SK-N-SH (cell line): ENCODE measurements around the gene ENPEP. TPM values are rescaled to one million over a fixed set of nuclear protein-coding genes. Genes with fewer than 3 reads are reported as not detected.

Experiments used
- CTCF ChIA-PET: fragments of 300-600, 350-600 bp; formaldehyde crosslinking; extraction: SDS; loops from one replicate; lab custom pipeline; 2021; lab: Yijun Ruan, JAX
- POLR2A ChIA-PET: fragments of 350-600 bp; sonication (Branson Sonifier 250); formaldehyde crosslinking; extraction: SDS; loops from one replicate; lab custom pipeline; 2020; ENCODE audit warnings: antibody characterized with exemption, inconsistent platforms; lab: Yijun Ruan, JAX
- DNase-seq: peaks from one replicate; pipeline ENCODE4 v3.0.0; 2012
- H2AFZ ChIP-seq: fragments of 200-600 bp; sonication (generic); 2 replicates; pipeline ENCODE4 v1.8.1; 2016; ENCODE audit warnings: antibody characterized with exemption, mild to moderate bottlenecking, low read depth
- H3F3A ChIP-seq: fragments of 200-600 bp; sonication (generic); replicated peaks from 2 replicates; pipeline ENCODE3; 2016; ENCODE audit warnings: antibody characterized with exemption, mild to moderate bottlenecking; ENCODE audit not compliant: insufficient read depth
- H3K27ac ChIP-seq, 2 experiments: fragments of 200-500 bp in 1 of 2; fragments of 200-600 bp in 1 of 2; sonication (Bioruptor generic) in 1 of 2; sonication (generic), shearing (Covaris generic) in 1 of 2; 2 replicates each; pipeline versions ENCODE4 v1.5.1 to v1.6.1; 2014 to 2016; ENCODE audit warnings: low read depth in 2 of 2, inconsistent platforms in 1 of 2, low read length in 1 of 2, mild to moderate bottlenecking in 1 of 2, mixed read lengths in 1 of 2
- H3K27me3 ChIP-seq: fragments of 200-600 bp; sonication (generic), shearing (Covaris generic); 2 replicates; pipeline ENCODE4 v1.6.1; 2016; ENCODE audit warnings: mixed run types; ENCODE audit not compliant: insufficient read depth
- H3K36me3 ChIP-seq, 2 experiments: fragments of 200-500 bp in 1 of 2; fragments of 200-600 bp in 1 of 2; sonication (Bioruptor generic) in 1 of 2; sonication (generic) in 1 of 2; replicated peaks in 1 of 2; 2 replicates each; pipeline versions ENCODE3 to v1.5.1; 2014 to 2016; ENCODE audit warnings: low read length in 1 of 2, mild to moderate bottlenecking in 1 of 2; ENCODE audit not compliant: insufficient read depth in 2 of 2, control insufficient read depth in 1 of 2
- H3K4me1 ChIP-seq, 2 experiments: fragments of 200-500 bp in 1 of 2; fragments of 200-600 bp in 1 of 2; sonication (Bioruptor generic) in 1 of 2; sonication (generic), shearing (Covaris generic) in 1 of 2; 2 replicates each; pipeline versions ENCODE4 v1.5.1 to v1.6.1; 2014 to 2016; ENCODE audit warnings: low read depth in 1 of 2, low read length in 1 of 2, mixed run types in 1 of 2; ENCODE audit not compliant: insufficient read depth in 2 of 2, control insufficient read depth in 1 of 2
- H3K4me2 ChIP-seq: fragments of 200-600 bp; sonication (generic), shearing (Covaris generic); 2 replicates; pipeline ENCODE4 v1.6.1; 2017; ENCODE audit warnings: mixed run types
- H3K4me3 ChIP-seq, 2 experiments: fragments of 200-500 bp in 1 of 2; fragments of 200-600 bp in 1 of 2; sonication (Bioruptor generic) in 1 of 2; sonication (generic), shearing (Covaris generic) in 1 of 2; 2 replicates each; pipeline versions ENCODE4 v1.5.1 to v1.8.1; 2014 to 2016; ENCODE audit warnings: low read depth in 2 of 2, inconsistent platforms in 1 of 2, low read length in 1 of 2, mild to moderate bottlenecking in 1 of 2, mixed read lengths in 1 of 2, moderate library complexity in 1 of 2
- H3K79me2 ChIP-seq: fragments of 200-600 bp; sonication (generic); 2 replicates; pipeline ENCODE4 v1.8.1; 2017; ENCODE audit warnings: mild to moderate bottlenecking; ENCODE audit not compliant: insufficient read depth
- H3K9ac ChIP-seq: fragments of 200-600 bp; sonication (generic); 2 replicates; pipeline ENCODE4 v1.6.1; 2017; ENCODE audit warnings: mixed run types
- H3K9me2 ChIP-seq: fragments of 200-600 bp; sonication (generic); 2 replicates; pipeline ENCODE4 v1.6.1; 2017; ENCODE audit warnings: mixed run types
- H3K9me3 ChIP-seq: fragments of 200-600 bp; sonication (generic); 2 replicates; pipeline ENCODE4 v1.6.1; 2017; ENCODE audit warnings: mixed run types, mild to moderate bottlenecking, moderate library complexity
- H4K20me1 ChIP-seq: fragments of 200-600 bp; sonication (generic); 2 replicates; pipeline ENCODE4 v1.6.1; 2017; ENCODE audit warnings: mild to moderate bottlenecking, mixed run types; ENCODE audit not compliant: insufficient read depth
- CHD2 ChIP-seq: fragments of 150-350 bp; IDR thresholded peaks from 2 replicates; pipeline ENCODE4 v1.6.1; 2018; ENCODE audit warnings: low read length; ENCODE audit not compliant: partially characterized antibody
- EP300 ChIP-seq, 2 experiments: IDR thresholded peaks; 2 replicates each; pipeline versions ENCODE4 v1.4.0 to v1.6.1; 2012; ENCODE audit warnings: borderline replicate concordance in 1 of 2, low read depth in 1 of 2, low read length in 1 of 2
- EZH2phosphoT487 ChIP-seq: fragments of 200-600 bp; sonication (generic); IDR thresholded peaks from 2 replicates; pipeline ENCODE4 v1.6.1; 2017; ENCODE audit warnings: low read depth, mixed run types, mild to moderate bottlenecking, antibody characterized with exemption, moderate library complexity, borderline replicate concordance
- FOSL2 ChIP-seq: IDR thresholded peaks from 2 replicates; pipeline ENCODE4 v1.4.0; 2012; ENCODE audit warnings: low read depth, mild to moderate bottlenecking, moderate library complexity, borderline replicate concordance
- FOXJ3 ChIP-seq: sonication (generic); formaldehyde crosslinking; IDR thresholded peaks from 2 replicates; pipeline ENCODE4 v1.5.1; 2020; ENCODE audit warnings: mild to moderate bottlenecking, missing genetic modification reagents
- GABPA ChIP-seq: IDR thresholded peaks from 2 replicates; pipeline ENCODE4 v1.4.0; 2012; ENCODE audit warnings: low read depth, mild to moderate bottlenecking
- GATA2 ChIP-seq: sonication (generic); formaldehyde crosslinking; IDR thresholded peaks from 2 replicates; pipeline ENCODE4 v1.5.0; 2020; ENCODE audit warnings: mild to moderate bottlenecking, missing genetic modification reagents
- MEF2A ChIP-seq: IDR thresholded peaks from 2 replicates; pipeline ENCODE4 v1.4.0; 2012; ENCODE audit warnings: low read depth, borderline replicate concordance
- MXI1 ChIP-seq: IDR thresholded peaks from 2 replicates; pipeline ENCODE4 v1.6.1; 2012; ENCODE audit warnings: mild to moderate bottlenecking, low read depth, low read length, improper control_type of control experiment
- NFIC ChIP-seq: IDR thresholded peaks from 2 replicates; pipeline ENCODE4 v1.4.0; 2012; ENCODE audit warnings: borderline replicate concordance
- NRF1 ChIP-seq: IDR thresholded peaks from 2 replicates; pipeline ENCODE4 v1.6.1; 2012; ENCODE audit warnings: low read depth, mild to moderate bottlenecking, low read length
- RAD21 ChIP-seq: IDR thresholded peaks from 2 replicates; pipeline ENCODE4 v1.6.1; 2012; ENCODE audit warnings: mild to moderate bottlenecking, low read length
- TAF1 ChIP-seq: IDR thresholded peaks from 2 replicates; pipeline ENCODE4 v1.6.1; 2012; ENCODE audit warnings: low read depth, mild to moderate bottlenecking, low read length, moderate library complexity, borderline replicate concordance
- TEAD4 ChIP-seq: IDR thresholded peaks from 2 replicates; pipeline ENCODE4 v1.4.0; 2012; ENCODE audit warnings: mild to moderate bottlenecking, borderline replicate concordance; ENCODE audit not compliant: insufficient read depth
- WGBS: methylation state at CpG from one replicate; pipeline ENCODE4 v1.1.6; 2017; ENCODE audit warnings: low lambda C conversion rate; 5-methylcytosine and 5-hydroxymethylcytosine counted together
- polyA plus RNA-seq, 3 experiments: library from polyadenylated mRNA; depleted of rRNA; stranded (reverse); fragments of >200 nt; gene quantifications; 2 replicates each; pipeline ENCODE4 v1.2.3, GENCODE V29; 2012
- TF ChIP-seq, protein P1 (sequence below): IDR thresholded peaks from 2 replicates; pipeline ENCODE4 v1.4.0; 2012; ENCODE audit warnings: low read depth, borderline replicate concordance
- TF ChIP-seq, protein P2 (sequence below): fragments of 200-600 bp; sonication (generic); IDR thresholded peaks from 2 replicates; pipeline ENCODE4 v1.6.1; 2017; ENCODE audit warnings: antibody characterized with exemption, mild to moderate bottlenecking, moderate library complexity
- TF ChIP-seq, protein P3 (sequence below): IDR thresholded peaks from 2 replicates; pipeline ENCODE4 v1.4.0; 2012; ENCODE audit warnings: low read depth
- TF ChIP-seq, protein P4 (sequence below): fragments of 150-350 bp; IDR thresholded peaks from 2 replicates; pipeline ENCODE4 v1.6.1; 2017; ENCODE audit warnings: antibody characterized with exemption, low read length, low read depth, borderline replicate concordance

The ENPEP gene
- polyA plus RNA-seq, 1 of the 3 experiments (the other 2 are of a cell fraction) = 0.16 TPM

DNA sequence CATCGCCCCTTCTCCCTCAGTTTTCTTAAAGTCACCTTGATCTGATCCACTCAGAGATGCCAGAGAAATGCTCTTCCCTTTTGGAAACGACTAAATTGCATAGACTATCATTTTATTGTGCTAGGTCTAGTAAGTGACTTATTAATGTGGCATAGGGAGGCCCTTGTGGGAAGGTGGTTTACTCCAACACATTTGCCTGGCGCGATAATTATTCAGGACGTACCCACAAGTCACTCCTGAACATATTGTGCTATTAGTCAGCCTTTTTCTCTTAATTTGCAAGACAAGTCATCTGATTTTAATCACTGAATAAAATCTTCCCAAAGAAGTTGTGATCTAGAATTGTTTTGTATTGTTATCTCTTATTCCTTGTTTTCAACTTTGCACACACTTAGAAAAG, 7.6 kb downstream of the ENPEP start:
- no peaks in the 10 kb centered on the region for H3K9me2 ChIP-seq
- no peaks in the 10 kb centered on the region for H3K36me3 ChIP-seq
- H3K27ac ChIP-seq = no peak overlapping the region; a peak in 1 of 4 replicates
- H3K4me1 ChIP-seq = peaks cover 0 to 13% of the 10 kb centered on the region in 2 experiments; a peak in 1 of 4 replicates
- H3F3A ChIP-seq = peaks cover 10% of the 10 kb centered on the region
- TF ChIP-seq EP300 (IDR thresholded peaks at IDR 0.05; ENCODE audit: borderline replicate concordance in 1 of 2, low read depth in 1 of 2, low read length in 1 of 2) = no peak
- no peak for TF ChIP-seq FOSL2
- TF ChIP-seq, protein P1, sequence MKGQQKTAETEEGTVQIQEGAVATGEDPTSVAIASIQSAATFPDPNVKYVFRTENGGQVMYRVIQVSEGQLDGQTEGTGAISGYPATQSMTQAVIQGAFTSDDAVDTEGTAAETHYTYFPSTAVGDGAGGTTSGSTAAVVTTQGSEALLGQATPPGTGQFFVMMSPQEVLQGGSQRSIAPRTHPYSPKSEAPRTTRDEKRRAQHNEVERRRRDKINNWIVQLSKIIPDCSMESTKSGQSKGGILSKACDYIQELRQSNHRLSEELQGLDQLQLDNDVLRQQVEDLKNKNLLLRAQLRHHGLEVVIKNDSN = no peak
- TF ChIP-seq, protein P2, sequence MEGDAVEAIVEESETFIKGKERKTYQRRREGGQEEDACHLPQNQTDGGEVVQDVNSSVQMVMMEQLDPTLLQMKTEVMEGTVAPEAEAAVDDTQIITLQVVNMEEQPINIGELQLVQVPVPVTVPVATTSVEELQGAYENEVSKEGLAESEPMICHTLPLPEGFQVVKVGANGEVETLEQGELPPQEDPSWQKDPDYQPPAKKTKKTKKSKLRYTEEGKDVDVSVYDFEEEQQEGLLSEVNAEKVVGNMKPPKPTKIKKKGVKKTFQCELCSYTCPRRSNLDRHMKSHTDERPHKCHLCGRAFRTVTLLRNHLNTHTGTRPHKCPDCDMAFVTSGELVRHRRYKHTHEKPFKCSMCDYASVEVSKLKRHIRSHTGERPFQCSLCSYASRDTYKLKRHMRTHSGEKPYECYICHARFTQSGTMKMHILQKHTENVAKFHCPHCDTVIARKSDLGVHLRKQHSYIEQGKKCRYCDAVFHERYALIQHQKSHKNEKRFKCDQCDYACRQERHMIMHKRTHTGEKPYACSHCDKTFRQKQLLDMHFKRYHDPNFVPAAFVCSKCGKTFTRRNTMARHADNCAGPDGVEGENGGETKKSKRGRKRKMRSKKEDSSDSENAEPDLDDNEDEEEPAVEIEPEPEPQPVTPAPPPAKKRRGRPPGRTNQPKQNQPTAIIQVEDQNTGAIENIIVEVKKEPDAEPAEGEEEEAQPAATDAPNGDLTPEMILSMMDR = no peak
- TF ChIP-seq MEF2A = no peak
- no peak for TF ChIP-seq TEAD4
- TF ChIP-seq FOXJ3 (CRISPR knock-in tag) = no peak
- TF ChIP-seq GABPA = no peak
- TF ChIP-seq EZH2phosphoT487 = no peak
- no peak for TF ChIP-seq NFIC
- ChIA-PET CTCF (interaction anchor here (1.1 kb wide), 1 partner anchor 478 kb away, joined by 3 read pairs; no protein-coding TSS in a partner anchor), POLR2A (no interaction called here)
- no peaks in the 10 kb centered on the region for H4K20me1 ChIP-seq
- 54% methylated on average over 5 of the region's 5 CpGs for WGBS
- no peak for DNase-seq
- no peak overlapping the region for H2AFZ ChIP-seq
- no peak overlapping the region for H3K4me2 ChIP-seq
- no peak overlapping the region for H3K4me3 ChIP-seq
- no peaks in the 10 kb centered on the region for H3K27me3 ChIP-seq
- no peaks in the 10 kb centered on the region for H3K79me2 ChIP-seq
- H3K9ac ChIP-seq = no peak overlapping the region
- no peaks in the 10 kb centered on the region for H3K9me3 ChIP-seq

DNA sequence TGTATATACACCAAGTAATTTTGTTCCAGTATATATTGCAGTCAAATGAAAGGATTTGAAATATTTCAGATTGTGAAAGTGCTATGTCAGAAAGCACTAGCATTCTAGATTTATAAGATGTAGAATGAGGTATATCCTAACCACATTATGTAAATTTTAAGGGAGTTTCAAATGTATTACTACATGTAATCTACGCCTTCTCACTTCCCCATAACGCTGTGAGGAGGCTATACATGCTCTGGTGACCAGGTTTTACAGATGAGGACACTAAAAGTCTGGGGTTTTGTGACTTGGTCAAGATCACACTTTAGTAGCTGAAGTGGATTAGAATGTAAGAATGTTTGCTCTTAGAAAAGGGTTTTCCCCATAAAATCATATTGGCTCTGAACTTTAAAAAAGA, 8.1 kb downstream of the ENPEP start:
- POLR2A ChIA-PET = no interaction called here
- H3K27ac ChIP-seq = no peak overlapping the region; a peak in 1 of 4 replicates
- WGBS = 41% methylated on average over 2 of the region's 2 CpGs
- no peaks in the 10 kb centered on the region for H4K20me1 ChIP-seq
- H3K4me3 ChIP-seq = no peak overlapping the region
- H3F3A ChIP-seq = peaks cover 10% of the 10 kb centered on the region
- peaks cover 0 to 13% of the 10 kb centered on the region in 2 experiments; a peak in 1 of 4 replicates for H3K4me1 ChIP-seq
- CTCF ChIA-PET = interaction anchor here (1.0 to 1.5 kb wide), 3 partner anchors 168 to 485 kb away, joined by 3 to 4 read pairs (median 3); no protein-coding TSS in a partner anchor
- H2AFZ ChIP-seq = no peak overlapping the region
- H3K9me2 ChIP-seq = no peaks in the 10 kb centered on the region
- H3K79me2 ChIP-seq = no peaks in the 10 kb centered on the region
- no peak for DNase-seq
- TF ChIP-seq MXI1 (no peak), NRF1 (no peak), CHD2 (no peak), MEF2A (no peak), RAD21 (no peak), FOXJ3 (CRISPR knock-in tag) (no peak), GATA2 (CRISPR knock-in tag) (no peak), GABPA (no peak), TAF1 (no peak)
- TF ChIP-seq, protein P3, sequence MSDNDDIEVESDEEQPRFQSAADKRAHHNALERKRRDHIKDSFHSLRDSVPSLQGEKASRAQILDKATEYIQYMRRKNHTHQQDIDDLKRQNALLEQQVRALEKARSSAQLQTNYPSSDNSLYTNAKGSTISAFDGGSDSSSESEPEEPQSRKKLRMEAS = no peak
- TF ChIP-seq, protein P2 = no peak
- TF ChIP-seq, protein P4, sequence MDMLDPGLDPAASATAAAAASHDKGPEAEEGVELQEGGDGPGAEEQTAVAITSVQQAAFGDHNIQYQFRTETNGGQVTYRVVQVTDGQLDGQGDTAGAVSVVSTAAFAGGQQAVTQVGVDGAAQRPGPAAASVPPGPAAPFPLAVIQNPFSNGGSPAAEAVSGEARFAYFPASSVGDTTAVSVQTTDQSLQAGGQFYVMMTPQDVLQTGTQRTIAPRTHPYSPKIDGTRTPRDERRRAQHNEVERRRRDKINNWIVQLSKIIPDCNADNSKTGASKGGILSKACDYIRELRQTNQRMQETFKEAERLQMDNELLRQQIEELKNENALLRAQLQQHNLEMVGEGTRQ = no peak
- no peak overlapping the region for H3K9ac ChIP-seq
- H3K4me2 ChIP-seq = no peak overlapping the region
- H3K36me3 ChIP-seq = no peaks in the 10 kb centered on the region
- H3K27me3 ChIP-seq = no peaks in the 10 kb centered on the region
- H3K9me3 ChIP-seq = no peaks in the 10 kb centered on the region
